ENCODE results near the gene ETV3L.

DNA sequence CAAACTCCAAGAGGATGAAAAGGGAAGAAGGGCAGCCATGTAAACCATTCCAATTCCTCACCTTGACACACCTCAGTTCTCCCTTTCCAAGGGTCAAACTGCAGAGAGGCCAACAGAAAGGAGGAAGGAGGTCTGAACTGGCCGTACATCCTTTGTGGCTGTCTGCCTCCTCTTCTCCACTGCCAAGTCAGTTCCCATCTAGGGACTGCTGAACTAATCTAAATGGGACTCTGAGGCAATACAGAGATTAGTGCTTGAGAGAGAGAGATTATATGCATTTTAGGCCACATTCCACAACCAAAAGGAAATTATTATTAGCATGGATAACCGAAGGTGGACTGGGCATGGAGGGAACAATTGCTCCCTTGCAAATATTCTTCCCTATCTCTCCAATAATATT lies 56.8 kb downstream of the ETV3L start:
- TF ChIP-seq, protein P1, sequence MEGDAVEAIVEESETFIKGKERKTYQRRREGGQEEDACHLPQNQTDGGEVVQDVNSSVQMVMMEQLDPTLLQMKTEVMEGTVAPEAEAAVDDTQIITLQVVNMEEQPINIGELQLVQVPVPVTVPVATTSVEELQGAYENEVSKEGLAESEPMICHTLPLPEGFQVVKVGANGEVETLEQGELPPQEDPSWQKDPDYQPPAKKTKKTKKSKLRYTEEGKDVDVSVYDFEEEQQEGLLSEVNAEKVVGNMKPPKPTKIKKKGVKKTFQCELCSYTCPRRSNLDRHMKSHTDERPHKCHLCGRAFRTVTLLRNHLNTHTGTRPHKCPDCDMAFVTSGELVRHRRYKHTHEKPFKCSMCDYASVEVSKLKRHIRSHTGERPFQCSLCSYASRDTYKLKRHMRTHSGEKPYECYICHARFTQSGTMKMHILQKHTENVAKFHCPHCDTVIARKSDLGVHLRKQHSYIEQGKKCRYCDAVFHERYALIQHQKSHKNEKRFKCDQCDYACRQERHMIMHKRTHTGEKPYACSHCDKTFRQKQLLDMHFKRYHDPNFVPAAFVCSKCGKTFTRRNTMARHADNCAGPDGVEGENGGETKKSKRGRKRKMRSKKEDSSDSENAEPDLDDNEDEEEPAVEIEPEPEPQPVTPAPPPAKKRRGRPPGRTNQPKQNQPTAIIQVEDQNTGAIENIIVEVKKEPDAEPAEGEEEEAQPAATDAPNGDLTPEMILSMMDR (conservative IDR thresholded peaks at IDR 0.05) = no peak
- no peak for TF ChIP-seq ZFX (IDR thresholded peaks at IDR 0.05)

Data from C4-2B (cell line).